Measurements from ENCODE around the gene CTNND1. TPM values are rescaled to one million over a fixed set of nuclear protein-coding genes. Genes with fewer than 3 reads are reported as not detected.

CTNND1 gene
- total RNA-seq, 1 experiment from 2014 or later = 5.7 TPM

Small RNAs within 50 kb of the gene (small RNA-seq; reads per million reads assigned to genes)
- gene AP001931.1 = not detected
- not detected for gene TMX2-CTNND1

Other genes starting within 250 kb of the CTNND1 start
- 238 and 244 TPM in 2 replicates for gene SLC43A1, start 246.1 kb upstream of the CTNND1 start, total RNA-seq (2014; rRNA removed; shearing (Covaris generic); ENCODE audit: low replicate concordance)
- 48.0 and 49.8 TPM in 2 replicates for gene TIMM10, start 231.0 kb upstream of the CTNND1 start, total RNA-seq (2014; rRNA removed; shearing (Covaris generic); ENCODE audit: low replicate concordance)
- gene SMTNL1, start 224.2 kb upstream of the CTNND1 start, total RNA-seq (2014; rRNA removed; shearing (Covaris generic); ENCODE audit: low replicate concordance) = not detected in 2 replicates
- 123 and 129 TPM in 2 replicates for gene UBE2L6, start 194.1 kb upstream of the CTNND1 start, total RNA-seq (2014; rRNA removed; shearing (Covaris generic); ENCODE audit: low replicate concordance)
- not detected in 2 replicates for gene SERPING1, start 164.1 kb upstream of the CTNND1 start, total RNA-seq (2014; rRNA removed; shearing (Covaris generic); ENCODE audit: low replicate concordance)
- not detected in 2 replicates for gene YPEL4, start 111.9 kb upstream of the CTNND1 start, total RNA-seq (2014; rRNA removed; shearing (Covaris generic); ENCODE audit: low replicate concordance)
- 16.9 and 22.4 TPM in 2 replicates for gene CLP1, start 104.0 kb upstream of the CTNND1 start, total RNA-seq (2014; rRNA removed; shearing (Covaris generic); ENCODE audit: low replicate concordance)
- 38.6 and 41.2 TPM in 2 replicates for gene ZDHHC5, start 93.7 kb upstream of the CTNND1 start, total RNA-seq (2014; rRNA removed; shearing (Covaris generic); ENCODE audit: low replicate concordance)
- 12.5 and 12.8 TPM in 2 replicates for gene MED19, start 49.6 kb upstream of the CTNND1 start, total RNA-seq (2014; rRNA removed; shearing (Covaris generic); ENCODE audit: low replicate concordance)
- gene TMX2, start 49.2 kb upstream of the CTNND1 start, total RNA-seq (2014; rRNA removed; shearing (Covaris generic); ENCODE audit: low replicate concordance) = 53.3 and 91.2 TPM in 2 replicates
- gene SELENOH, start 20.3 kb upstream of the CTNND1 start, total RNA-seq (2014; rRNA removed; shearing (Covaris generic); ENCODE audit: low replicate concordance) = 112 and 172 TPM in 2 replicates
- gene BTBD18, start 10.0 kb upstream of the CTNND1 start, total RNA-seq (2014; rRNA removed; shearing (Covaris generic); ENCODE audit: low replicate concordance) = not detected in 2 replicates